HG03108 (cell line): ENCODE measurements around the gene ARL15.
"Not testable (repeated sequence)": the region's sequence is repeated elsewhere in the genome, so short reads cannot be mapped to it uniquely, and the experiment has no call there.

Source experiments
- ATAC-seq: cut with Tn5 transposase; IDR thresholded peaks from one replicate; pipeline ENCODE4 v1.9.1; 2021; ENCODE audit warnings: moderate library complexity; ENCODE audit not compliant: unreplicated experiment

The ARL15 gene

GRCh38 chr5:54103871-54104270 is 206.5 kb downstream of the ARL15 start:
- no peak for ATAC-seq

GRCh38 chr5:54098267-54098666 is 212.1 kb downstream of the ARL15 start:
- ATAC-seq = no peak

GRCh38 chr5:54095969-54096368 is 214.4 kb downstream of the ARL15 start:
- ATAC-seq = no peak

- ATAC-seq = no peak
Observed at GRCh38 chr5:54094706-54095105, 215.7 kb downstream of the ARL15 start.

- peak; percentile 65 for ATAC-seq
Observed at GRCh38 chr5:54093861-54094260, 216.5 kb downstream of the ARL15 start.

GRCh38 chr5:54093081-54093492 is 217.3 kb downstream of the ARL15 start:
- ATAC-seq = no peak

- ATAC-seq = no peak
Observed at GRCh38 chr5:54091307-54092130, 218.9 kb downstream of the ARL15 start.

- no peak for ATAC-seq
Observed at GRCh38 chr5:54090495-54091120, 219.8 kb downstream of the ARL15 start.

- no peak for ATAC-seq
Observed at GRCh38 chr5:54088081-54088480, 222.3 kb downstream of the ARL15 start.

- no peak for ATAC-seq
Observed at GRCh38 chr5:54087436-54087835, 222.9 kb downstream of the ARL15 start.

- ATAC-seq = no peak
Observed at GRCh38 chr5:54086191-54086590, 224.2 kb downstream of the ARL15 start.

GRCh38 chr5:54084696-54085095 is 225.7 kb downstream of the ARL15 start:
- no peak for ATAC-seq

GRCh38 chr5:54083851-54084250 is 226.5 kb downstream of the ARL15 start:
- no peak for ATAC-seq

GRCh38 chr5:54083245-54083644 is 227.1 kb downstream of the ARL15 start:
- ATAC-seq = no peak

GRCh38 chr5:54081415-54081814 is 229.0 kb downstream of the ARL15 start:
- ATAC-seq = no peak

GRCh38 chr5:54080831-54081230 is 229.5 kb downstream of the ARL15 start:
- no peak for ATAC-seq

- ATAC-seq = no peak
Observed at GRCh38 chr5:54073735-54074134, 236.6 kb downstream of the ARL15 start.

- no peak for ATAC-seq
Observed at GRCh38 chr5:54073131-54073530, 237.2 kb downstream of the ARL15 start.

GRCh38 chr5:54066433-54066832 is 243.9 kb downstream of the ARL15 start:
- no peak for ATAC-seq

- no peak for ATAC-seq
Observed at GRCh38 chr5:54063817-54064216, 246.6 kb downstream of the ARL15 start.

GRCh38 chr5:54062958-54063357 is 247.4 kb downstream of the ARL15 start:
- ATAC-seq = no peak

GRCh38 chr5:54060919-54061318 is 249.5 kb downstream of the ARL15 start:
- ATAC-seq = not testable (repeated sequence)
